Activated T-cell treated with anti-CD3 and anti-CD28 coated beads, Interleukin-2, amount 50 U/mL, for 72 hours (primary cell): ENCODE data around the gene SMAGP. TPM values are rescaled to one million over a fixed set of nuclear protein-coding genes. Genes with fewer than 3 reads are reported as not detected.
"Not testable (repeated sequence)": the region's sequence is repeated elsewhere in the genome, so short reads cannot be mapped to it uniquely, and the experiment has no call there.

Experiments used
- ATAC-seq, 2 donors: fragments of 150-1000 bp; cut with Tn5 transposase; replicated peaks in 1 of 2; 2 replicates each; pipeline ENCODE4 v1.10.0; 2021; ENCODE audit warnings: moderate library complexity in 2 of 2, mild to moderate bottlenecking in 1 of 2
- DNase-seq, 2 donors: peaks; one replicate each; pipeline ENCODE4 v3.0.0; 2021 to 2022; ENCODE audit warnings: mixed read lengths in 1 of 2
- H3K27ac Mint-ChIP-seq: one replicate; pipeline ENCODE4 v1.8.0; 2022; ENCODE audit warnings: mild to moderate bottlenecking, moderate library complexity, mixed read lengths
- H3K27me3 Mint-ChIP-seq: one replicate; pipeline ENCODE4 v1.8.0; 2022; ENCODE audit warnings: low read depth, mixed read lengths
- H3K36me3 Mint-ChIP-seq, 2 donors: one replicate each; pipeline ENCODE4 v1.8.0; 2022; ENCODE audit warnings: mixed read lengths in 2 of 2, mild to moderate bottlenecking in 1 of 2; ENCODE audit not compliant: insufficient read depth in 2 of 2
- H3K4me1 Mint-ChIP-seq: one replicate; pipeline ENCODE4 v1.8.0; 2022; ENCODE audit warnings: low read depth, mixed read lengths
- H3K4me3 Mint-ChIP-seq, 2 donors: one replicate each; pipeline ENCODE4 v1.8.0; 2022; ENCODE audit warnings: mild to moderate bottlenecking in 2 of 2, mixed read lengths in 2 of 2, moderate library complexity in 2 of 2
- H3K9me3 Mint-ChIP-seq, 2 donors: one replicate each; pipeline ENCODE4 v1.8.0; 2022; ENCODE audit warnings: mixed read lengths in 2 of 2
- total RNA-seq, 2 donors: library from RNA; stranded (reverse); gene quantifications; one replicate each; pipeline ENCODE4 v1.2.3, GENCODE V29; 2022

SMAGP gene
- total RNA-seq, 2 donors from 2014 or later = 0.86 to 2.1 TPM

DNA sequence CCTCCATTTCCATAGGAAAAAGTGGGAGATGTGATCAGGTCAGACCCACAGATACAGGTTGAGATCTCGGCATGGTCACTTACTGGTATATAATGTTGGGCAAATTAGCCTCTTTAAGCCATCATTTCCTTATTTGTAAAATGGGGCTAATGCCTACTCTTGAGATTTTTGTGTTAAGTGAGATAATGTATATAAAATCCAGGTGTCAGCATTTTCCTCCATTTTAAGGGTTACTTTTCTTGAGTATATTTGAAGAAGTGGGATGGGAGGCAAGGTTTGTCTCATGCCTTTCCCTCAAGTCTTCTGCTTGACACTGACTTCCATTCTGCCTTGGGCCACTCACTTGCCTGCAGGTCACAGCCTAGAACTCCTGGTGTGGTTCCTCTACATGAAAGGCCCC lies 42.3 kb downstream of the SMAGP start:
- Mint-ChIP-seq H3K27ac (no peak overlapping the region), H3K9me3 (no peaks in the 10 kb centered on the region), H3K4me1 (no peaks in the 10 kb centered on the region), H3K36me3 (no peaks in the 10 kb centered on the region), H3K4me3 (no peak overlapping the region), H3K27me3 (no peaks in the 10 kb centered on the region)
- DNase-seq (no peak), ATAC-seq (no peak)

DNA sequence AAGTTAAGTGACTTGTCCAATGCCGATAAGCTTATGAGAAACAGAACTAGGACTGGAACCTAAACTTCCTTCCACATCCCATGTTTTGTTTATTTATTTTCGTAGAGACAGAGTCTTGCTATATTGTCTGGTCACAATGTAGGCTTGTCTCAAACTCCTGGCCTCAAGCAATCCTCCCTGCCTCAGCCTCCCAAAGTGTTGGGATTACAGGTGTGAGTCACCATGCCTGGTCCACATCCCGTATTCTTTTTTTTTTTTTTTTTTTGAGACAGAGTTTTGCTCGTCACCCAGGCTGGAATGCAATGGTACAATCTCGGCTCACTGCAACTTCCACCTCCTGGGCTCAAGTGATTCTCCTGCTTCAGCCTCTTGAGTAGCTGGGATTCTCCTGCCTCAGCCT lies 43.1 kb downstream of the SMAGP start:
- not testable (repeated sequence) for H3K4me1 Mint-ChIP-seq, H3K27me3 Mint-ChIP-seq, DNase-seq, ATAC-seq, H3K36me3 Mint-ChIP-seq, H3K4me3 Mint-ChIP-seq, H3K9me3 Mint-ChIP-seq, H3K27ac Mint-ChIP-seq

- H3K4me3 Mint-ChIP-seq = no peak overlapping the region
- no peak overlapping the region for H3K27ac Mint-ChIP-seq
- no peaks in the 10 kb centered on the region for H3K4me1 Mint-ChIP-seq
- no peaks in the 10 kb centered on the region for H3K36me3 Mint-ChIP-seq
- no peak for ATAC-seq
- DNase-seq = no peak
- no peaks in the 10 kb centered on the region for H3K9me3 Mint-ChIP-seq
- H3K27me3 Mint-ChIP-seq = no peaks in the 10 kb centered on the region
Observed at GRCh38 chr12:51225771-51226170, 44.4 kb downstream of the SMAGP start.

DNA sequence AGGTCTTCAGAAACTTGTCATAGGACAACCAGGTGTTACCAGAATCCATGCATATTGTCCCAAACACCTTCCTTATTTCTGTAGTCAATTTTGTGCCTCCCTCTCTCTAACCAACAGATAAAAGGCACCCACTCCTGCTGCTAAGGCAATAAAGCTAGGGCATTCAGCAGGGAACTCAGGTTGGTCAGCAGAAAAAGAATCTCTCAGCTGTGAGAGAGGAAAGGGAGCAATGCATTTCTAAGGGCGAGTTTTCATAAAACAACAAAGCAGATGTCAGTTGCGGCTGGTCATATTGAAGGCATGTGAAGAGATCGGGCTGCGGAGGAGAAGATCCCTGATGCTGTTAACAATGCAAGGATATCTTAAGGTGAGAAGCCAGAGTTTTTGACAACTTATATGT lies 45.0 kb downstream of the SMAGP start:
- H3K27ac Mint-ChIP-seq = no peak overlapping the region
- no peak overlapping the region for H3K4me3 Mint-ChIP-seq
- no peaks in the 10 kb centered on the region for H3K36me3 Mint-ChIP-seq
- ATAC-seq (no peak), DNase-seq (no peak)
- H3K9me3 Mint-ChIP-seq = no peaks in the 10 kb centered on the region
- no peaks in the 10 kb centered on the region for H3K4me1 Mint-ChIP-seq
- no peaks in the 10 kb centered on the region for H3K27me3 Mint-ChIP-seq

GRCh38 chr12:51224625-51225024 lies 45.6 kb downstream of the SMAGP start:
- Mint-ChIP-seq H3K9me3 (no peaks in the 10 kb centered on the region), H3K36me3 (no peaks in the 10 kb centered on the region), H3K4me3 (no peak overlapping the region), H3K27ac (no peak overlapping the region), H3K4me1 (no peaks in the 10 kb centered on the region), H3K27me3 (no peaks in the 10 kb centered on the region)
- DNase-seq = no peak
- no peak for ATAC-seq

GRCh38 chr12:51222461-51222860 lies 47.8 kb downstream of the SMAGP start:
- ATAC-seq = no peak
- DNase-seq = no peak
- Mint-ChIP-seq H3K4me1 (peaks cover 15% of the 10 kb centered on the region), H3K9me3 (no peaks in the 10 kb centered on the region), H3K36me3 (no peaks in the 10 kb centered on the region), H3K27ac (no peak overlapping the region), H3K27me3 (no peaks in the 10 kb centered on the region), H3K4me3 (no peak overlapping the region)

DNA sequence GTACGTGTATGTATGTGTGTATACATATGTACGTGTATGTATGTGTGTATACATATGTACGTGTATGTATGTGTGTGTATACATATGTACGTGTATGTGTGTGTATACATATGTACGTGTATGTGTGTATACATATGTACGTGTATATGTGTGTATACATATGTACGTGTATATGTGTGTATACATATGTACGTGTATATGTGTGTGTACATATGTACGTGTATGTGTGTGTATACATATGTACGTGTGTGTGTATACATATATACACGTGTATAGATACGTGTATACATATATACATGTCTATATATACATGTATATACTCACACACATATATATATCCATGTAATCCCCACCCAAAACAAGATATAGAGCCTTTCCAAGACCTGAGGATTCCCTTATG lies 50.4 kb downstream of the SMAGP start:
- not testable (repeated sequence) for ATAC-seq, H3K27me3 Mint-ChIP-seq, H3K9me3 Mint-ChIP-seq, H3K27ac Mint-ChIP-seq, DNase-seq, H3K36me3 Mint-ChIP-seq
- H3K4me3 Mint-ChIP-seq = peak overlapping the region in 1 of 2 donors; percentile 98
- peaks cover 19% of the 10 kb centered on the region for H3K4me1 Mint-ChIP-seq

- ATAC-seq = no peak
- peak overlapping the region; percentile 51 for H3K27ac Mint-ChIP-seq
- H3K4me3 Mint-ChIP-seq = peak overlapping the region; percentile 94 to 98
- no peak for DNase-seq
- H3K9me3 Mint-ChIP-seq = no peaks in the 10 kb centered on the region
- H3K36me3 Mint-ChIP-seq = peaks cover 0 to 2% of the 10 kb centered on the region in 2 donors
- peaks cover 21% of the 10 kb centered on the region for H3K4me1 Mint-ChIP-seq
- no peaks in the 10 kb centered on the region for H3K27me3 Mint-ChIP-seq
Observed at GRCh38 chr12:51219322-51219721, 50.9 kb downstream of the SMAGP start.

DNA sequence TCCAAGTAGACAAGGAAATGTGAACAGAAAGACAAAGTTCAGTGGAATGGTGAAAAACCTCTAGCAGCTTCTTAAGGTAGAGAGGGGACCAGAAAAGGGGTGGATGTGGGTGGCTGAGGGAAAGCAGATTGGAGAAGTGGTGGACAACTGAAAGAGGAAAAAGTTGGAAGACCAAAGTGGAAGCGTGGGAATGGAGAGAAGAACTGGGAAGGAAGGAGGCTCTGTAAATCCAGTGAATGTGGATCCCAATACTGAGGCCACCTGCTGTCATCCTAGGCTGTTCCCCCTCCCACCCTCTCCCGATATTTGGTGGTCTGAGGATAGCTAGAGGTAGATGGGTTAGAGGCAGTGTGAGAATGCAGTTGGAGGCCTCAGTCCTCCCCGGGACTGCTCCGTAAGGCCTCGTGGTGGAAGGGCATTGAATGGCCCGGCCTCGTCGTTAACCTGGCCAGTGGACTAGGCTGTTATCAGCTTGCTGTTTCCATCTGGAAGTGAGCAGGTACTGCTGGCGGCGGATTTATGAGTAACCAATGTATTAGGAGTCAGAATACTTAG lies 51.5 kb downstream of the SMAGP start:
- ATAC-seq (no peak), DNase-seq (no peak)
- no peaks in the 10 kb centered on the region for H3K27me3 Mint-ChIP-seq
- no peaks in the 10 kb centered on the region for H3K9me3 Mint-ChIP-seq
- H3K27ac Mint-ChIP-seq = peak overlapping the region; percentile 97
- H3K4me3 Mint-ChIP-seq = peak overlapping the region; percentile 94 to 98
- peaks cover 23% of the 10 kb centered on the region for H3K4me1 Mint-ChIP-seq
- peaks cover 0 to 2% of the 10 kb centered on the region in 2 donors for H3K36me3 Mint-ChIP-seq

- DNase-seq = peak; percentile 67 to 75
- Mint-ChIP-seq H3K4me3 (peak within 1 kb of the TSS; percentile 94 to 98), H3K27me3 (no peaks in the 10 kb centered on the region), H3K36me3 (peaks cover 0 to 2% of the 10 kb centered on the region in 2 donors), H3K4me1 (peaks cover 23% of the 10 kb centered on the region), H3K27ac (peak within 1 kb of the TSS; percentile 97), H3K9me3 (no peaks in the 10 kb centered on the region)
- ATAC-seq = peak; percentile 81 to 83
Observed at GRCh38 chr12:51217968-51218606, 52.1 kb downstream of the SMAGP start, which contains the start of gene POU6F1. Gene POU6F1, minus strand, starts transcription at chr12:51218062. Its CDS starts 11,226 bp downstream, at chr12:51206836.

DNA sequence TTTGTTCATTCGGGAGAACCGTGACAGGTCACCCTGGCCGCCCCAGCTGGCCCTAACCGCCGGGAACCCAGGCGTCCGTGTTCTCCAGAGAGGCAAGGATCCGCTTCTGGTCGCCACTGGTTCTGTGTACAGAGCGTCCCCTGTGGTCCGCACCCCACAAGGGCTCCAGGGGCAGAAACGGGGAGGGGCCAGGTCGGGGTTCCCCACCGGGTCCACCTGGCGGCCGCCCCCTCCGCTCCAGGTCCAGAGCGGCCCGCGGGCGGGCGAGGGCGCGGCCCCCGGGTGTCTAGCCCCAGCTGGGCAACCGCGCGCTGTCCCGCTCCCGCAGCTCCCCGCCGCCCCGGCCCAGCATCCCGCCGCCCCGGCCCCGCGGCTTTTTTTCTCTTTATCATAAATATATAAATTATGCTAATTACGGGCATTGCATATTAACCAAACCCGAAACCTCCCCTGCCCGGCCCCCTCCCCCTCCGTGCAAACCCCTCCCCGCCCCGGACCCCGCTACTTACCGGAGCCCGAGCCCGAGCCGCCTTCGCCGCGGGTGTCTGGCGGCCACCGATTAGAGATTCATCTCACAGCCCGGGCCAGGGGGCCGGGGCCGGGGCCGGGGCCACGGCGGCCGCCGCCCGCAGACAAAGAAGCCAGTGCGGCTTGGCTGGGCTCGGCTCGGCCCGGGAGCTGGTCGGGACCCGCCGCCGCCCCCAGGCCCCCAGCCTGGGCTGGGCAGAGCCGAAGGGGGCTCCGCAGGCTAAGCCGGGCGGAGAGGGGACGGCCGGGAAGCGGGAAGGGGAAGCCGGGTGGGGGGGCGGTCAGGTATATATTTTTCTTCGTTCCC lies 52.9 kb downstream of the SMAGP start:
- Mint-ChIP-seq H3K4me1 (peaks cover 23% of the 10 kb centered on the region), H3K9me3 (no peaks in the 10 kb centered on the region), H3K4me3 (peak overlapping the region; percentile 94 to 98), H3K27ac (peak overlapping the region; percentile 97), H3K36me3 (peaks cover 0 to 2% of the 10 kb centered on the region in 2 donors), H3K27me3 (no peaks in the 10 kb centered on the region)
- DNase-seq (peak; percentile 56 to 67), ATAC-seq (peak; percentile 55 to 71)

GRCh38 chr12:51216642-51217041 lies 53.6 kb downstream of the SMAGP start:
- Mint-ChIP-seq H3K27me3 (no peaks in the 10 kb centered on the region), H3K36me3 (peaks cover 0 to 2% of the 10 kb centered on the region in 2 donors), H3K4me1 (peaks cover 23% of the 10 kb centered on the region), H3K9me3 (no peaks in the 10 kb centered on the region), H3K4me3 (peak overlapping the region; percentile 74 to 80), H3K27ac (peak overlapping the region; percentile 83)
- DNase-seq (no peak), ATAC-seq (no peak)

GRCh38 chr12:51214895-51215294 lies 55.3 kb downstream of the SMAGP start:
- ATAC-seq = no peak
- Mint-ChIP-seq H3K36me3 (peaks cover 0 to 2% of the 10 kb centered on the region in 2 donors), H3K9me3 (no peaks in the 10 kb centered on the region), H3K4me3 (no peak overlapping the region), H3K4me1 (peaks cover 23% of the 10 kb centered on the region), H3K27me3 (no peaks in the 10 kb centered on the region), H3K27ac (no peak overlapping the region)
- DNase-seq = no peak
